DND-41 (cell line): ENCODE results near the gene RALGAPA2.

Experiments used
- CTCF ChIP-seq: IDR thresholded peaks from 2 replicates; pipeline ENCODE4 v1.5.1; 2012; ENCODE audit warnings: borderline replicate concordance, low read length, moderate library complexity, mild to moderate bottlenecking; ENCODE audit not compliant: poor library complexity, severe bottlenecking; ENCODE audit errors: extremely low read depth
- EZH2 ChIP-seq: IDR thresholded peaks from 3 replicates; pipeline ENCODE4 v1.6.1; 2012; ENCODE audit warnings: borderline replicate concordance, low read depth, mild to moderate bottlenecking, moderate library complexity, low read length, inconsistent platforms; ENCODE audit not compliant: severe bottlenecking

GRCh38 chr20:20491784-20492264 lies 220.6 kb downstream of the RALGAPA2 start:
- TF ChIP-seq EZH2 (no peak), CTCF (no peak)
